Activated CD4-positive, alpha-beta T cell treated with anti-CD3 and anti-CD28 coated beads for 1 hour (primary cell): ENCODE data around the gene ST6GALNAC3.
"Not testable (repeated sequence)": the region's sequence is repeated elsewhere in the genome, so short reads cannot be mapped to it uniquely, and the experiment has no call there.

Experiments
- DNase-seq: peaks from one replicate; pipeline ENCODE4 v3.0.0-alpha.2; 2020

ST6GALNAC3 gene

GRCh38 chr1:76109901-76110560 is 35.5 kb downstream of the ST6GALNAC3 start:
- no peak for DNase-seq

- no peak for DNase-seq
Observed at GRCh38 chr1:76110666-76111065, 36.1 kb downstream of the ST6GALNAC3 start.

- not testable (repeated sequence) for DNase-seq
Observed at GRCh38 chr1:76112321-76112720, 37.8 kb downstream of the ST6GALNAC3 start.

DNA sequence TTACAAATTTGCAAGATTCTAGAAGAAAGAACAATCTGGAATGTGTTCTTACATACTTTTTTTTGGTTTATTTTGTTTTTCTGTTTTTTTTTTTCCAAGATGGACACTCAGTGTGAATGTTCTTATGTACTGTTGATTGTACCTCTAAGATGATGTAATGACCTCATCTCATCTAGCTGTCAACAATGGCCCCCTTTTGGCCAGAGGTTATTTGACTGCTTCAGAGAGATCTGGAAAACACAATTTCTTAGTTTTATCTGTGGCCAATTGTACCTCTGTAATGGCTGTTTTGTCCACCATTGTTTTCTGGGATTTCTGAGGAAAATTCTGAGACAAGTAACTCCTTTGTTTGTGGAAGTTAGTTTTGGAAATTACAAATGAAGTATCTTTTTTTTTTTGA is 38.9 kb downstream of the ST6GALNAC3 start:
- no peak for DNase-seq

- no peak for DNase-seq
Observed at GRCh38 chr1:76115171-76115570, 40.6 kb downstream of the ST6GALNAC3 start.

DNA sequence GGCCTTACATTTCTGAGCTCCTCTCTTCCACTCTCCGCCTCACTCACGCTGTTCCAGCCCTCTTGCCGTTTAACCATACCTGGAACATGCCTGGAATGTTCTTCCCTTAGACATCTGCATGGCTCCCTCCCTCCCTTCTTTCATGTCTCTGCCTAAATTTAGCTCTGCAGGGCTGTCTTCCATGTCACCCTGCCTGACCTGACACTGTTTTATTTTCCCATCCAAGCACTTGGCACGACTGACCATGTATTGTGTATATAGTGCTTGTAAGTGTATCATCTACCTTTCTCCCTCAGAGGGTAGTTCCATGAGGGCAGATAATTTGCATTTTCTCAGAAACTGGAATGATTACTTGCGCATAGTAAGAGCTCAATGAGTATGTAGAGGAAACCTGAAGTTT is 47.3 kb downstream of the ST6GALNAC3 start:
- no peak for DNase-seq

- no peak for DNase-seq
Observed at GRCh38 chr1:76122271-76122670, 47.7 kb downstream of the ST6GALNAC3 start.

DNA sequence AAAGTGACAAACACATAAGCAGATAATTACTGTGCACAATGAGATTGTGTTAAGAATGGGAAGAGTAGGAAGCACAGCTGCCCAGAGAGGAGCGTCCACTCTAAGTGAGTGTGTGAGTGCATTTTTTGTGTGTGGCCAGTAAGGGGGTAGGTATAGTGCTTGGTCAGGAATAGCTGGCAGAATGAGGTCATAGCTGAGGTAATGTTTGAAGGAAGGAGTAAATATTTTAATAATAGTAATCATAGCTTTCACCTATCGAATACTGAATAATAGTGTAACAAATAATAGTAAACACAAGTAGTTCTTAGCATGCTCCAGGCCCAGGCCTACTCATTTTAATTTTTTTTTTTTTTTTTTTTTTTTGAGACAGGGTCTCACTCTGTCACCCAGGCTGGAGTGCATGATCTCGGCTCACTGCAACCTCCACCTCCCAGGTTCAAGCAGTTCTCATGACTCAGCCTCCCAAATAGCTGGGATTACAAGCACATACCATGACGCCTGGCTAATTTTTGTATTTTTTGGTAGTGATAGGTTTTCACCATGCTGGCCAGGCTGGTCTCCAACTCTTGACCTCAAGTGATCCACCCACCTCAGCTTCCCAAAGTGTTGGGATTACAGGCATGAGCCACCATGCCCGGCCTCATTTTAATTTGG is 49.0 kb downstream of the ST6GALNAC3 start:
- not testable (repeated sequence) for DNase-seq

DNA sequence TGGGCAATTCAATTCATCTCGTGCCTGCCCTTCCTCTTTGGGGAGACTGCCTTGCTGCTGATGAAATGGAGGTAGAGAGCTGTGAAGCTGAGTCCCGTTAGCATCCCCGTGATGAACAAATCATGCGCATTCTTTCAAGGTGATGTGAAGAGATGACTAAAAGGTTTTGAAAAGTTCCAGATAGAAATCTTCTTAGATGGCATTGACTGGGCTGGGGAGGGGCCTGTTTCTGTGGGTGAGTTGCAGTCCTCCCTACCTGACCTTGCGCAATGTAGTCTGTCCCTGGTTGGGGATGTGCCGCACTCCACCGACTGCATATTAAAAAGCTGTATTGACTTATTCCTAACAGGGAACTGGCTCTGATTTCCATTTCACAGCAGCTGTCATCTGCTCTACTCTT is 49.6 kb downstream of the ST6GALNAC3 start:
- DNase-seq: no peak

DNA sequence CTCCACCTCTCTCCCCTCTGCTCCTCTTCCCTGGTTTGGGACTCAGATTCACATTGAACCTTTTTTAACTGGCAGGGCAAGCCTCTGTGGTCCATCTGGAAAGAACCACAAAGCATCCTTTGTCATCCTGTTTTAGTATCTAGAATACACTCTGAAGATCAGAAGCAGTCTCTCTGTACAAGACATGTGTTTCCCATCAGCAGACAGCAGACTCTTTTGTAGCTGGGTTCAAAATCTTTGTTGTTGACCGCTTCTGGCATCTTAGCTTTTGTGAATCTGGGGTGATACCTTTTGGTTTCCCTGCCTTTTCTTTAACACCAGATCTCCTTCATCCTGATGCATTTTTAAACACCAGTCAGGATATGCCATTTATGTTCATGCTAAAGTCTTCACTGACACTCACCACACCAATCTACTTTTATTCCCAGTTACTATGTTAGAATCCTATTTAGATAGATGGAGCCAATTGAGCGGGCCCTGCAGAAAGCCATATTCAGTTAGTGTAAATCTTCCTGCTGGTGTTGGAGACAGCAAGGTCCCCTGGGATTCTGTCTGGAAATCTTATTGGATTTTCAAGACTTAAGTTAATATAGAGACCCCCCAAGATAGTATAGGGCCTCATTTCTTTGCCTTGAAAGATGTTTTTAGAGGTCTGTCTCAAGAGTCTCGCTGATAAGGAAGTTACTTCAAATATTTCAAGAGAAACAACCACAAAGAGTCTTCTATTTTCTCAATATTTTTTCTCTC is 51.1 kb downstream of the ST6GALNAC3 start:
- DNase-seq: no peak

DNA sequence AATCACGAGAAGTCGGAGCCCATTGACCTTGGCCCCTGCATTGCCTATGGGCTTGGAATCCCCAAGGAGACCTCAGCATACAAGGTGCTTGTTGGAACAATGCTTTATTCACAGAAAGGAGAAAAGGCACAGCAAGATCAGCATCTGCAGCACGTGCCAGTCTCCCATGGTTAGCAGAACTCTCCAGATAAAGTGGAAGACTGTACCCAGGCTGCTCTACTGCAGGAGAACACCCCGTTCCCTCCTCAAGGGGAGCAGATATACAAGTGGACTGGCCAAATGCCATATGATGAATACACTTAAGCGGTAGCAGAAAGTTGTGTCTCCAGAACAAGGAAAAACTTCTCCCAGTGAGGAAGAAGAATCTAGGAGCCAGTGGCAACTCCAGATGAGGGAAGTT is 53.5 kb downstream of the ST6GALNAC3 start:
- DNase-seq: no peak

DNA sequence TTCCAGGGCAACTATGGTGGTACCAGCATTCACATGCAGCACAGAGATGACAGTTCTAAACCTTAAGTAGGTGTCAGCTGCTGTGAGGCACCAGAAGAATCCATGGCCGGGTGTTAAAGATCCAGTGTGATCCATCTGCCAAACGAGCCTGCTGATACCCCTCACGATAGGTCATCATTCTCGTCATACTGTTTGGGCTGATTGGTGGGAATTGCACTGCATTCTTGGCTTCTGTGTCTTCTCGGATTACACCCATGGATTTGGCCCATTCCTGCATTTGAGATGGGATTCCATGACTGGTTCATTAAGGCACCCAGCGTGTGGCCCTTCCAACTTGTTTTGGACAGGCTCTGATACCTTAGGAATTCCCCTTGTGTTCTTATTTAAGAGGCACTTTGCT is 55.2 kb downstream of the ST6GALNAC3 start:
- DNase-seq: no peak

- no peak for DNase-seq
Observed at GRCh38 chr1:76130992-76131391, 56.4 kb downstream of the ST6GALNAC3 start.

DNA sequence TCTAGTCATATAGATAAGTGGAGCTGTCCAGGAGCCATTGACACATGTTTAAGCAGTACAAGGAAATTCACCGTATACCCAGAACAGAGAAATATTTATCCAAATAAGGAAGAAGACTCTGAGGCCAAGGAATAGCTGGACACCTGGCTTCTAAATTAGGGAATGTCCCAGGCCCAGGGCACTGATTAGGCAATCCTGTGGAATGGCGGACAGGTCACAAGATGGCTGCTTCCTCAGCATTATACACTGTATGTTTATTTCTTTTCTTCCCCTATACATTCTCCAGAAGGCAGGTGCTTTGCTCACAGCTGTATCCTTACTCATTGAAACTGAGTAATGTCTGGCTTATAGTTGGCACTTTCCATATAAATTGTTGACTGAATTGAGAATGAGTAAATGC is 59.4 kb downstream of the ST6GALNAC3 start:
- DNase-seq: no peak

GRCh38 chr1:76135835-76136234 is 61.3 kb downstream of the ST6GALNAC3 start:
- DNase-seq: no peak

DNA sequence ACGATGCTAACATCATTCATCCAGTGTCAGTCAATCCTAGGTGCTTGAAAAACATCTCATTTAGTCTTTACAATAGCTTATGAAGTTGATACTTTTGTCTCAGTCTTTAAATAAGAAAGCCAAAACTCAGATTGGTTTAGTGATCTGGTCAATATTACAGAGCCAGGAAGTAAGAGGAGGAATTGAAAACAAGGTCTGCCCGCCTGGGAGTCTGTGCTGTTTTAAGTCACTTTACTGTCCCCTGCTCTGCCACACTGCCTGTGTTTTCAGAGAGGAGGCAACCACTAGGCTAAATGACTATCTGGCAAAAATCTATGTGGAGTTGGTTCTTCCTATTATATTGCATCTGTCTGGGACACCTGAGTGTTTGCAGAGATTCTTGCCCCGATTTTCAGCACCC is 62.3 kb downstream of the ST6GALNAC3 start:
- DNase-seq: no peak

- no peak for DNase-seq
Observed at GRCh38 chr1:76137746-76138145, 63.2 kb downstream of the ST6GALNAC3 start.

- no peak for DNase-seq
Observed at GRCh38 chr1:76138217-76138616, 63.7 kb downstream of the ST6GALNAC3 start.

- no peak for DNase-seq
Observed at GRCh38 chr1:76140227-76140626, 65.7 kb downstream of the ST6GALNAC3 start.

DNA sequence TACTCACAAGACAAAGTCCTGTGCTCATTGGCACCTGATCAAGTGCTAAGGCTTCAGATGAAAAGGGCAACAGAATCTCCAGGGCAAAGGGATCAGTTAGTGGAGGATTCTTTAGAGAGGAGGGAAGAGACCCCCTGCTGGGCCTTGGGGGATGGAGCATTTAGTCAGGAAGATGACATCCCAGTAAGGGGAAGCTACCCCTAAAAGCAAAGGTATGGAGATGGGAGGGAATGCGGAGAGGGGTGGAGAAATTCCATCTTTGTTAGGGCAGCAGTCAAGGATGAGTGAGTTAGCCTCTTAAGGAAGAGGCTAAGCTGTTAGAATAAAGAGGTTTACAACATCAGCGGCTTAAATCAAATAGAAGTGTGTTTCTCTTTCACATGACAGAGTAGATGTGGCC is 67.4 kb downstream of the ST6GALNAC3 start:
- DNase-seq: no peak

DNA sequence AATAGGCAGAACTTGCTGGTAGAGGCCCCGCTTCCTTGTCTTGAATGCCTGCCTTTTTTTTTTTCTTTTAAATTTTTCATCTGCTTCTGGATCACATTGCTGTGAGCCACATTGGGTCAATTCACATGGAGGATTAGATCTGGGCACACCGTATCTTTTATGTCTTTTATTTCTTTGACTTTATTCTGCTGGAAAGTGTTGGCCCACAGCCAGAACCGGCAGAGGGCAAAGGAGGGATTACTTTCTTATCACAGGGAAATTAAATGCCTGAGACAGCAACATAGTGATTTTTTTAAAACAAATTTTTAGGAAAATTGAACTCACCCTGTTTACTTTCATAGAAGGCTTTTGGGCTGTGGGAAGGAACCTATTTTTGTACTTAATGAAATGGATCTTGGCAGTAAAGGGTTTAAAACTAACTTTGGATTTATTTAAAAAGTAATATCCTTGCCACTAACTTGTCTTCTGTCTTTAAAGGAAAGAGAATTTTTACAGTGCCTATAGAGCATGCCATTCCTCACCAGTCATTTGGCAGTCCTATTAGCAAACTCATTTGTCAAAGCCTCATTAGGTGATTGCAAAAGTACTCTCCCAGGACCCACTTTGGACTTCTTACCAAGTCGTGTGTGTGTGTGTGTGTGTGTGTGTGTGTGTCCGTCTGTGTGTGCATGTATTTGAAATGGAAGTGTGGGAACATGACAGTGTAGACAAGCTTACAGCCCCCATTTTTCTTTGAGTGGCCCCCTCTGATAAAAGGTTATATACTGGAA is 68.4 kb downstream of the ST6GALNAC3 start:
- no peak for DNase-seq

- no peak for DNase-seq
Observed at GRCh38 chr1:76144247-76144646, 69.7 kb downstream of the ST6GALNAC3 start.

- no peak for DNase-seq
Observed at GRCh38 chr1:76145332-76145731, 70.8 kb downstream of the ST6GALNAC3 start.
